Stimulated activated CD8-positive, alpha-beta memory T cell treated with anti-CD3 and anti-CD28 coated beads, Interleukin-15, amount 100 ng/mL, for 48 hours (primary cell): Measurements from ENCODE around the gene BOK.
A peak's percentile ranks its signal among the peaks of the same experiment; 100 is the strongest.

Experiments
- DNase-seq, 2 donors: peaks; one replicate each; pipeline ENCODE4 v3.0.0-alpha.2; 2020; ENCODE audit warnings: low read depth in 2 of 2

The BOK gene

GRCh38 chr2:241601841-241602240, 43.3 kb downstream of the BOK start:
- no peak for DNase-seq

- no peak for DNase-seq
Measured at GRCh38 chr2:241602720-241603119, 44.2 kb downstream of the BOK start.

GRCh38 chr2:241603686-241604085, 45.1 kb downstream of the BOK start:
- DNase-seq: no peak

- DNase-seq: no peak
Measured at GRCh38 chr2:241606186-241606585, 47.6 kb downstream of the BOK start.

GRCh38 chr2:241607162-241607885, 48.8 kb downstream of the BOK start:
- DNase-seq: no peak

GRCh38 chr2:241608881-241609280, 50.3 kb downstream of the BOK start:
- DNase-seq: peak in 1 of 2 donors; percentile 1

- peak; percentile 90 to 91 for DNase-seq
Measured at GRCh38 chr2:241609859-241610793, 51.6 kb downstream of the BOK start.

GRCh38 chr2:241611062-241611461, 52.5 kb downstream of the BOK start:
- DNase-seq: no peak

- no peak for DNase-seq
Measured at GRCh38 chr2:241612156-241613016, 53.8 kb downstream of the BOK start.

- no peak for DNase-seq
Measured at GRCh38 chr2:241613017-241613780, 54.7 kb downstream of the BOK start.

GRCh38 chr2:241615041-241615440, 56.5 kb downstream of the BOK start:
- no peak for DNase-seq

- no peak for DNase-seq
Measured at GRCh38 chr2:241615522-241616052, 57.0 kb downstream of the BOK start.

- DNase-seq: no peak
Measured at GRCh38 chr2:241616168-241617125, 57.9 kb downstream of the BOK start.

GRCh38 chr2:241617431-241618154, 59.0 kb downstream of the BOK start:
- no peak for DNase-seq

- no peak for DNase-seq
Measured at GRCh38 chr2:241618296-241618805, 59.8 kb downstream of the BOK start.

- no peak for DNase-seq
Measured at GRCh38 chr2:241618829-241619228, 60.3 kb downstream of the BOK start.

- peak in 1 of 2 donors; percentile 21 for DNase-seq
Measured at GRCh38 chr2:241619597-241620418, 61.3 kb downstream of the BOK start.

- DNase-seq: peak; percentile 64 to 77
Measured at GRCh38 chr2:241620419-241620769, 61.8 kb downstream of the BOK start.
